GM12878 (cell line): Measurements from ENCODE around the gene PATL1. TPM values are rescaled to one million over a fixed set of nuclear protein-coding genes. Genes with fewer than 3 reads are reported as not detected.

Experiments
- ATAC-seq: fragments of 200-7000 bp; cut with Tn5 transposase; 3 replicates; pipeline ENCODE4 v1.9.1; 2020; ENCODE audit warnings: mild to moderate bottlenecking, moderate library complexity
- BruUV-seq: library from RNA; stranded (reverse); fragments of 400-500 nt; replicated peaks from 2 replicates; lab custom pipeline; 2021; lab: Mats Ljungman, UMichigan
- CTCF ChIA-PET: fragments of 300-600 bp; sonication (Branson Sonifier 250); formaldehyde crosslinking; extraction: SDS; loops from one replicate; lab custom pipeline; 2021; ENCODE audit warnings: inconsistent platforms; lab: Yijun Ruan, JAX
- POLR2A ChIA-PET: fragments of 350-600 bp; formaldehyde crosslinking; extraction: SDS; loops from one replicate; lab custom pipeline; 2021; ENCODE audit warnings: inconsistent platforms; lab: Charles Lee
- RAD21 ChIA-PET: fragments of 300-600 bp; sonication (Branson Sonifier 250); formaldehyde crosslinking; loops from one replicate; lab custom pipeline; 2023; ENCODE audit warnings: antibody characterized with exemption; ENCODE audit not compliant: unreplicated experiment; lab: Charles Lee
- SMC1A ChIA-PET: fragments of 300-600 bp; sonication (Branson Sonifier 250); formaldehyde crosslinking; loops from one replicate; lab custom pipeline; 2023; ENCODE audit not compliant: unreplicated experiment, uncharacterized antibody; lab: Charles Lee
- DNase-seq: peaks from one replicate; pipeline ENCODE4 v3.0.0-alpha.2; 2011; ENCODE audit warnings: low read depth, low spot score
- FAIRE-seq: peaks from 3 replicates; lab custom pipeline; 2011; peaks lifted over from hg19 to GRCh38; lab: Jason Lieb, UNC
- H2AFZ ChIP-seq: 2 replicates; pipeline ENCODE4 v1.6.0; 2011; ENCODE audit warnings: low read depth, low read length, control low read depth; ENCODE audit not compliant: control insufficient read depth
- H3K27ac ChIP-seq: 2 replicates; pipeline ENCODE4 v1.5.1; 2011; ENCODE audit warnings: control low read depth; ENCODE audit not compliant: control insufficient read depth, insufficient read depth
- H3K27me3 ChIP-seq, 2 experiments: replicated peaks in 1 of 2; 2 replicates each; pipeline versions ENCODE4 v1.6.0 to v1.6.1; 2011; ENCODE audit warnings: low read length in 1 of 2; ENCODE audit not compliant: control insufficient read depth in 2 of 2, insufficient read depth in 2 of 2
- H3K36me3 ChIP-seq, 2 experiments: 2 replicates each; pipeline ENCODE4 v1.5.1; 2011; ENCODE audit warnings: low read length in 1 of 2; ENCODE audit not compliant: control insufficient read depth in 2 of 2, insufficient read depth in 2 of 2
- H3K4me1 ChIP-seq: 2 replicates; pipeline ENCODE4 v1.6.1; 2011; ENCODE audit warnings: mild to moderate bottlenecking, low read length, moderate library complexity, mixed read lengths; ENCODE audit not compliant: control insufficient read depth, insufficient read depth
- H3K4me2 ChIP-seq: 2 replicates; pipeline ENCODE4 v1.6.0; 2011; ENCODE audit warnings: control low read depth; ENCODE audit not compliant: control insufficient read depth, insufficient read depth
- H3K4me3 ChIP-seq: fragments of 200-600 bp; sonication (generic); 2 replicates; pipeline ENCODE4 v1.5.1; 2016
- H3K79me2 ChIP-seq: 2 replicates; pipeline ENCODE4 v1.6.0; 2011; ENCODE audit warnings: low read length; ENCODE audit not compliant: control insufficient read depth, insufficient read depth
- H3K9ac ChIP-seq: 2 replicates; pipeline ENCODE4 v1.8.0; 2011; ENCODE audit warnings: low read length, control low read depth, mixed read lengths; ENCODE audit not compliant: control insufficient read depth, insufficient read depth
- H3K9me3 ChIP-seq: replicated peaks from 3 replicates; pipeline ENCODE4 v1.5.1; 2011; ENCODE audit warnings: mild to moderate bottlenecking, low read length; ENCODE audit not compliant: control insufficient read depth, insufficient read depth
- H4K20me1 ChIP-seq: 2 replicates; pipeline ENCODE4 v1.6.0; 2011; ENCODE audit not compliant: control insufficient read depth, insufficient read depth
- BACH1 ChIP-seq: fragments of 450-650 bp; IDR thresholded peaks from 2 replicates; pipeline ENCODE4 v1.6.1; 2017; ENCODE audit warnings: mild to moderate bottlenecking, borderline replicate concordance
- DPF2 ChIP-seq: fragments of 450-650 bp; IDR thresholded peaks from 2 replicates; pipeline ENCODE4 v1.6.1; 2017; ENCODE audit warnings: mild to moderate bottlenecking
- SIX5 ChIP-seq: IDR thresholded peaks from 2 replicates; pipeline ENCODE4 v1.6.1; 2011; ENCODE audit warnings: mild to moderate bottlenecking, low read depth, low read length, moderate library complexity; ENCODE audit not compliant: severe bottlenecking
- TBL1XR1 ChIP-seq: IDR thresholded peaks from 2 replicates; pipeline ENCODE4 v1.6.1; 2012; ENCODE audit warnings: low read depth, low read length, improper control_type of control experiment
- WRNIP1 ChIP-seq: IDR thresholded peaks from 2 replicates; pipeline ENCODE4 v1.6.1; 2011; ENCODE audit warnings: low read depth, low read length, improper control_type of control experiment, borderline replicate concordance
- YY1 ChIP-seq: IDR thresholded peaks from 2 replicates; pipeline ENCODE4 v1.6.1; 2011; ENCODE audit warnings: low read depth, mild to moderate bottlenecking, low read length
- ZNF384 ChIP-seq: IDR thresholded peaks from 2 replicates; pipeline ENCODE4 v1.6.1; 2012; ENCODE audit warnings: low read depth, mild to moderate bottlenecking, low read length, improper control_type of control experiment, borderline replicate concordance
- in situ Hi-C: fragments of 300-500 bp; cut with MboI; formaldehyde crosslinking; loops from 9 replicates; pipeline ENCODE4 v1.14.3; 2018; ENCODE audit warnings: mixed read lengths
- intact Hi-C: fragments of 100-400 bp; cut with micrococcal nuclease; formaldehyde crosslinking; loops from one replicate; pipeline ENCODE4 v1.14.2; 2022; ENCODE audit not compliant: unreplicated experiment
- polyA plus RNA-seq, 11 experiments: library from polyadenylated mRNA; depleted of rRNA in 4 of 11; unstranded in 6 of 11; stranded (reverse) in 5 of 11; fragments of >200 nt; fragmentation: Nextera tagmentation in 4 of 11; fragmentation: Illumina TruSeq in 1 of 11; extraction: Ambion mirVana in 4 of 11; extraction: Trizol in 1 of 11; gene quantifications; 1 replicate in 1 of 11; 2 replicates in 10 of 11; pipeline versions ENCODE4 v1.2.1 to v1.2.3, GENCODE V29; 2011 to 2016; ENCODE audit warnings: inconsistent platforms in 2 of 11, missing spikeins in 2 of 11, low read depth in 1 of 11
- total RNA-seq, 4 experiments: library from RNA; depleted of rRNA in 3 of 4; stranded (reverse); fragments of >200 nt in 3 of 4; fragmentation: Illumina TruSeq in 1 of 4; extraction: Trizol in 1 of 4; gene quantifications; 2 replicates each; pipeline versions ENCODE4 v1.2.1 to v1.2.3, GENCODE V29; 2013 to 2021
- TF ChIP-seq, protein P1 (sequence below): IDR thresholded peaks from 2 replicates; pipeline ENCODE4 v1.6.1; 2012; ENCODE audit warnings: mild to moderate bottlenecking, low read depth, low read length
- TF ChIP-seq, protein P2 (sequence below): fragments of 450-650 bp; formaldehyde crosslinking; IDR thresholded peaks from 2 replicates; pipeline ENCODE4 v1.4.0; 2022; ENCODE audit warnings: mild to moderate bottlenecking, moderate library complexity
- TF ChIP-seq, protein P3 (sequence below): fragments of 450-650 bp; IDR thresholded peaks from 2 replicates; pipeline ENCODE4 v1.6.1; 2016; ENCODE audit warnings: mild to moderate bottlenecking, moderate library complexity, borderline replicate concordance
- TF ChIP-seq, protein P4 (sequence below): IDR thresholded peaks from 2 replicates; pipeline ENCODE4 v1.6.1; 2011; ENCODE audit warnings: low read depth, low read length, improper control_type of control experiment, borderline replicate concordance

PATL1 gene
- total and polyA plus RNA-seq, 10 of the 15 experiments (the other 5 are each of a cell fraction or from before 2014, with no cell fraction given) = 5.3 to 62.0 (median 14.9) TPM

DNA sequence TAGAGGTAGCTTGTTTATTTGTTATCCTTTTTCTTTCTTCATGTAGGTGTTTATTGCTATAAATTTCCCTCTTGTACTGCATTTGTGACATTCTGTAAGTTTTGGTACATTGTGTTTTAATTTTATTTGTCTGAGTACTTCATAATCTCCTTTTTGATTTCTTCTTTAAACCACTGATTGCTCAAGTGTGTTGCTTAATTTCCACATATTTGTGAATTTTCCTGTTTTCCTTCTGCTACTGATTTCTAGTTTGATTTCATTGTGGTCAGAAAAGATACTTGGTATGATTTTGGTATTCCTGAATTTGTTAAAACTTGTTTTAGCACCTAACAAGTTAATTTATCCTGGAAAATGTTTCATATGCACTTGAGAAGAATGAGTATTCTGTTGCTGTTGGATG is 29.7 kb upstream of the PATL1 start (continued):
- TF ChIP-seq, protein P1, sequence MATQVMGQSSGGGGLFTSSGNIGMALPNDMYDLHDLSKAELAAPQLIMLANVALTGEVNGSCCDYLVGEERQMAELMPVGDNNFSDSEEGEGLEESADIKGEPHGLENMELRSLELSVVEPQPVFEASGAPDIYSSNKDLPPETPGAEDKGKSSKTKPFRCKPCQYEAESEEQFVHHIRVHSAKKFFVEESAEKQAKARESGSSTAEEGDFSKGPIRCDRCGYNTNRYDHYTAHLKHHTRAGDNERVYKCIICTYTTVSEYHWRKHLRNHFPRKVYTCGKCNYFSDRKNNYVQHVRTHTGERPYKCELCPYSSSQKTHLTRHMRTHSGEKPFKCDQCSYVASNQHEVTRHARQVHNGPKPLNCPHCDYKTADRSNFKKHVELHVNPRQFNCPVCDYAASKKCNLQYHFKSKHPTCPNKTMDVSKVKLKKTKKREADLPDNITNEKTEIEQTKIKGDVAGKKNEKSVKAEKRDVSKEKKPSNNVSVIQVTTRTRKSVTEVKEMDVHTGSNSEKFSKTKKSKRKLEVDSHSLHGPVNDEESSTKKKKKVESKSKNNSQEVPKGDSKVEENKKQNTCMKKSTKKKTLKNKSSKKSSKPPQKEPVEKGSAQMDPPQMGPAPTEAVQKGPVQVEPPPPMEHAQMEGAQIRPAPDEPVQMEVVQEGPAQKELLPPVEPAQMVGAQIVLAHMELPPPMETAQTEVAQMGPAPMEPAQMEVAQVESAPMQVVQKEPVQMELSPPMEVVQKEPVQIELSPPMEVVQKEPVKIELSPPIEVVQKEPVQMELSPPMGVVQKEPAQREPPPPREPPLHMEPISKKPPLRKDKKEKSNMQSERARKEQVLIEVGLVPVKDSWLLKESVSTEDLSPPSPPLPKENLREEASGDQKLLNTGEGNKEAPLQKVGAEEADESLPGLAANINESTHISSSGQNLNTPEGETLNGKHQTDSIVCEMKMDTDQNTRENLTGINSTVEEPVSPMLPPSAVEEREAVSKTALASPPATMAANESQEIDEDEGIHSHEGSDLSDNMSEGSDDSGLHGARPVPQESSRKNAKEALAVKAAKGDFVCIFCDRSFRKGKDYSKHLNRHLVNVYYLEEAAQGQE = no peak
- no peak for TF ChIP-seq ZNF384
- TF ChIP-seq YY1 = no peak
- TF ChIP-seq SIX5 = no peak
- TF ChIP-seq, all 136 proteins: peak for 0

DNA sequence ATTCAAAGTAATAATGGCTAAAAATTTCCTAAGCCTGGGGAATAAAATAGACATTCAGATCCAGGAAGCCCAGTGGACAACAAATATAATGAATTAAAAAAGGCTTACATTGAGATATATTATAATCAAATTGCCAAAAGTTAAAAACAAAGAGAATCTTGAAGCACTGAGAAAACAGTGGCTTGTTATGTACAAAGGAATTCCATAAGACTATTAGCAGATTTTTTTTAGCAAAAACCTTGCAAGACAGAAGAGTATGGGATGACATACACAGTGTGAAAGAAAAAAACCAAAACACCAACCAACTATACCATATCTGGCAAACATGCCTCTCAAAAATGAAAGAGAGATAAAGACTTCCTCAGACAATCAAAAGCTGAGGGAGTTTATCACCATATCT is 24.1 kb upstream of the PATL1 start:
- DNase-seq (no peak), FAIRE-seq (no peak), ATAC-seq (no peak)
- Histone ChIP-seq H3K79me2 (no peaks in the 10 kb centered on the region), H3K4me3 (no peak overlapping the region), H3K27me3 (no peaks in the 10 kb centered on the region), H3K27ac (no peak overlapping the region), H3K9ac (no peak overlapping the region), H4K20me1 (no peaks in the 10 kb centered on the region), H3K4me1 (no peaks in the 10 kb centered on the region), H2AFZ (no peak overlapping the region), H3K9me3 (no peaks in the 10 kb centered on the region; the same call in 1 of the 3 replicates), H3K36me3 (no peaks in the 10 kb centered on the region), H3K4me2 (no peak overlapping the region)
- ChIA-PET SMC1A (no interaction called here), RAD21 (no interaction called here), POLR2A (no interaction called here), CTCF (interaction anchor here (0.9 to 1.2 kb wide), 2 partner anchors 10 to 156 kb away, joined by 3 read pairs; no protein-coding TSS in a partner anchor)
- in situ Hi-C loops (loop anchor here (25.0 kb wide), 1 partner anchor 406 kb away; no protein-coding TSS in a partner anchor), intact Hi-C loops (no loop called here)
- BruUV-seq = no TSS peak
- TF ChIP-seq, protein P2, sequence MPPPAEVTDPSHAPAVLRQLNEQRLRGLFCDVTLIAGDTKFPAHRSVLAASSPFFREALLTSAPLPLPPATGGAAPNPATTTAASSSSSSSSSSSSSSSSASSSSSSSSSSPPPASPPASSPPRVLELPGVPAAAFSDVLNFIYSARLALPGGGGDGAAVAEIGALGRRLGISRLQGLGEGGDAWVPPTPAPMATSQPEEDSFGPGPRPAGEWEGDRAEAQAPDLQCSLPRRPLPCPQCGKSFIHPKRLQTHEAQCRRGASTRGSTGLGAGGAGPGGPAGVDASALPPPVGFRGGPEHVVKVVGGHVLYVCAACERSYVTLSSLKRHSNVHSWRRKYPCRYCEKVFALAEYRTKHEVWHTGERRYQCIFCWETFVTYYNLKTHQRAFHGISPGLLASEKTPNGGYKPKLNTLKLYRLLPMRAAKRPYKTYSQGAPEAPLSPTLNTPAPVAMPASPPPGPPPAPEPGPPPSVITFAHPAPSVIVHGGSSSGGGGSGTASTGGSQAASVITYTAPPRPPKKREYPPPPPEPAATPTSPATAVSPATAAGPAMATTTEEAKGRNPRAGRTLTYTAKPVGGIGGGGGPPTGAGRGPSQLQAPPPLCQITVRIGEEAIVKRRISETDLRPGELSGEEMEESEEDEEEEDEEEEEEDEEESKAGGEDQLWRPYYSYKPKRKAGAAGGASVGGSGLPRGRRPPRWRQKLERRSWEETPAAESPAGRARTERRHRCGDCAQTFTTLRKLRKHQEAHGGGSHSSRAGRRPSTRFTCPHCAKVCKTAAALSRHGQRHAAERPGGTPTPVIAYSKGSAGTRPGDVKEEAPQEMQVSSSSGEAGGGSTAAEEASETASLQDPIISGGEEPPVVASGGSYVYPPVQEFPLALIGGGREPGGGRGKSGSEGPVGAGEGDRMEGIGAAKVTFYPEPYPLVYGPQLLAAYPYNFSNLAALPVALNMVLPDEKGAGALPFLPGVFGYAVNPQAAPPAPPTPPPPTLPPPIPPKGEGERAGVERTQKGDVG = no peak
- TF ChIP-seq DPF2 = no peak
- TF ChIP-seq WRNIP1 = no peak
- TF ChIP-seq, protein P3, sequence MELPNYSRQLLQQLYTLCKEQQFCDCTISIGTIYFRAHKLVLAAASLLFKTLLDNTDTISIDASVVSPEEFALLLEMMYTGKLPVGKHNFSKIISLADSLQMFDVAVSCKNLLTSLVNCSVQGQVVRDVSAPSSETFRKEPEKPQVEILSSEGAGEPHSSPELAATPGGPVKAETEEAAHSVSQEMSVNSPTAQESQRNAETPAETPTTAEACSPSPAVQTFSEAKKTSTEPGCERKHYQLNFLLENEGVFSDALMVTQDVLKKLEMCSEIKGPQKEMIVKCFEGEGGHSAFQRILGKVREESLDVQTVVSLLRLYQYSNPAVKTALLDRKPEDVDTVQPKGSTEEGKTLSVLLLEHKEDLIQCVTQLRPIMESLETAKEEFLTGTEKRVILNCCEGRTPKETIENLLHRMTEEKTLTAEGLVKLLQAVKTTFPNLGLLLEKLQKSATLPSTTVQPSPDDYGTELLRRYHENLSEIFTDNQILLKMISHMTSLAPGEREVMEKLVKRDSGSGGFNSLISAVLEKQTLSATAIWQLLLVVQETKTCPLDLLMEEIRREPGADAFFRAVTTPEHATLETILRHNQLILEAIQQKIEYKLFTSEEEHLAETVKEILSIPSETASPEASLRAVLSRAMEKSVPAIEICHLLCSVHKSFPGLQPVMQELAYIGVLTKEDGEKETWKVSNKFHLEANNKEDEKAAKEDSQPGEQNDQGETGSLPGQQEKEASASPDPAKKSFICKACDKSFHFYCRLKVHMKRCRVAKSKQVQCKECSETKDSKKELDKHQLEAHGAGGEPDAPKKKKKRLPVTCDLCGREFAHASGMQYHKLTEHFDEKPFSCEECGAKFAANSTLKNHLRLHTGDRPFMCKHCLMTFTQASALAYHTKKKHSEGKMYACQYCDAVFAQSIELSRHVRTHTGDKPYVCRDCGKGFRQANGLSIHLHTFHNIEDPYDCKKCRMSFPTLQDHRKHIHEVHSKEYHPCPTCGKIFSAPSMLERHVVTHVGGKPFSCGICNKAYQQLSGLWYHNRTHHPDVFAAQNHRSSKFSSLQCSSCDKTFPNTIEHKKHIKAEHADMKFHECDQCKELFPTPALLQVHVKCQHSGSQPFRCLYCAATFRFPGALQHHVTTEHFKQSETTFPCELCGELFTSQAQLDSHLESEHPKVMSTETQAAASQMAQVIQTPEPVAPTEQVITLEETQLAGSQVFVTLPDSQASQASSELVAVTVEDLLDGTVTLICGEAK = no peak
- no peak for TF ChIP-seq TBL1XR1
- TF ChIP-seq BACH1 = no peak
- TF ChIP-seq, protein P4, sequence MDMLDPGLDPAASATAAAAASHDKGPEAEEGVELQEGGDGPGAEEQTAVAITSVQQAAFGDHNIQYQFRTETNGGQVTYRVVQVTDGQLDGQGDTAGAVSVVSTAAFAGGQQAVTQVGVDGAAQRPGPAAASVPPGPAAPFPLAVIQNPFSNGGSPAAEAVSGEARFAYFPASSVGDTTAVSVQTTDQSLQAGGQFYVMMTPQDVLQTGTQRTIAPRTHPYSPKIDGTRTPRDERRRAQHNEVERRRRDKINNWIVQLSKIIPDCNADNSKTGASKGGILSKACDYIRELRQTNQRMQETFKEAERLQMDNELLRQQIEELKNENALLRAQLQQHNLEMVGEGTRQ = no peak
